GM21528 (cell line): Measurements from ENCODE around the gene PLEKHA7.

ENCODE experiments used
- ATAC-seq: cut with Tn5 transposase; IDR thresholded peaks from one replicate; pipeline ENCODE4 v1.9.1; 2021; ENCODE audit warnings: mild to moderate bottlenecking, moderate library complexity; ENCODE audit not compliant: unreplicated experiment, low FRiP score

The PLEKHA7 gene

DNA sequence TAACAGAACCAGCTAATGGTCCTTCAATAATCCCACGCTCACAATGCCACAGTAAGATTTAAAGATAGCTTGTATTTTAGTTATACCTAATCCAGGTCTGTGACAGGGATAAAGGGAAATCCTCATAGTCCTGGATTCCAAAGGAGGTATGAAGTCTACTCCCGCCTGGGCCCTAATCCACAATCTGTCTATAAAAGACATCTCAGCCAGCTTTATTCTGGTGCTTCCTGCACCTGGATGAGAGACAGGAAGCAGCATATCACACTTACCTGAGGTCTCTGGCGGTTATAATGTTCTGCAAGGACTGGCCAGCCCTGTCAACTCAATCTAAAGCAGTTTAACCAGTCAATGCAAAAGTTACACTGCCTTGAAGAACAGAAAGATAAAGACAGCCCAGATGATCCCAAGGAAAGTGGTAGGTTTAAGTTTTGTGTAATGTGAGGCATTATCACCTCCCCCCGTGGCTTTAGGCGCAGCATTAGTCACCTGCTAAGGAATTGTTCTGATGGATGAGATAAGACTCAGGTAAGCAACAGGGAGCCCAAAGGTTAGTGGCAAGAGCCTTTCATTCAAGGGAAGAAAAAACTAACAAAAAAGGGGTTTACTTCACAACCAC, 57.6 kb downstream of the PLEKHA7 start:
- ATAC-seq = no peak

DNA sequence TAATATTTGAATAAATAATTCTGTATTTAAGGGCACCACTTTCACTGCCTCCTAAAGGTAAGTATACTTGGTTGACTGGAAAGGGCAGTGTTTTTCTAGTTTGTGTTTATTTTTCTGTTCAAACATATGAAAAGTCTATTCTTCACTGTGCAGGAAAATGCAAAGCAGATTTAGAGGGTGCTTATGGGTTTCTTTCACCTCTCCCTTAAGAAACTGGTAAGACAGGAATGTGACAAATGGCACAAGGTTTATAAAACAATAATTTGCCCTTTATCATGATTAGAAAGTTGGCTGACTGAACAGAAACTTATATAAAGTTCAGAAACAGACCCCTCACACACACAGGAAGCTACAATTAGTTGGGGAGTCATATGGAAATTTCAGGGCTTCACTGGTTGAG, 60.6 kb downstream of the PLEKHA7 start:
- no peak for ATAC-seq

DNA sequence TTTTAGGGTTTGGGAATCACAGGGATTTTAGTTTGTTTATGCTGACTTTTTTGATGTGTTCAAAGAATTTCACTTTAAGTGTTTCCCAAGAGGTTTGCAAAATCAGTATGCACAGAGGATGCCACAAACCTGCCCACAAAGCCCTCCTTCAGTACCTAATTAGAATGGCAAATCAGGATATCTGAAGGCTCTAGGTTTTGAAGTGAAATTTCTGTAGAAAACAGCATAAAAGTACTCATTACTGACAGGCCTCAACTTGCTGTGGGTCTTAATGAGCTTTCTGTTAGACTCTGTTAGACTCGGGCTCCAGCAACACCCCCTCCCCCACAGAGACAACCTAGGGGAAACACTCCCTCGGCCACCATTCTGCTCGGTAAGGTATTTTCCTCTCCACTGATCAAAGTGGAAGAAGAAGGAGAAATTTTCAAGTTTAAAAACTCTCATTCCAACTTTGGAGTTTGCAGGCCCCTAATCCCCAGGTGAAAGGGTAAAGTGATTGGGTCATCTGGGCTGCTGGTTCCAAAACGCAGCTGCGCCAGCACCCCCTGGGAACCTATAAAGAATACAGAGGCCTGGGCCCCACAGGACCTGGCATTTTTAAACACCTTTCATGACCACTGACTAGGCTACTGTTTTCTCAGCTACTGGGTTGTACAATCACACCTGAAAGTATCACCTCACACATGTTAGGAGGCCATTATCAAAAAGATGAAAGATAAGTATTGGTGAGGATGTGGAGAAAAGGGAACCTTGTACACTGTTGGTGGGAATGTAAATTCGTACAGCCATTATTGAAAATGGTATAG, 67.5 kb downstream of the PLEKHA7 start:
- ATAC-seq = peak; percentile 62

DNA sequence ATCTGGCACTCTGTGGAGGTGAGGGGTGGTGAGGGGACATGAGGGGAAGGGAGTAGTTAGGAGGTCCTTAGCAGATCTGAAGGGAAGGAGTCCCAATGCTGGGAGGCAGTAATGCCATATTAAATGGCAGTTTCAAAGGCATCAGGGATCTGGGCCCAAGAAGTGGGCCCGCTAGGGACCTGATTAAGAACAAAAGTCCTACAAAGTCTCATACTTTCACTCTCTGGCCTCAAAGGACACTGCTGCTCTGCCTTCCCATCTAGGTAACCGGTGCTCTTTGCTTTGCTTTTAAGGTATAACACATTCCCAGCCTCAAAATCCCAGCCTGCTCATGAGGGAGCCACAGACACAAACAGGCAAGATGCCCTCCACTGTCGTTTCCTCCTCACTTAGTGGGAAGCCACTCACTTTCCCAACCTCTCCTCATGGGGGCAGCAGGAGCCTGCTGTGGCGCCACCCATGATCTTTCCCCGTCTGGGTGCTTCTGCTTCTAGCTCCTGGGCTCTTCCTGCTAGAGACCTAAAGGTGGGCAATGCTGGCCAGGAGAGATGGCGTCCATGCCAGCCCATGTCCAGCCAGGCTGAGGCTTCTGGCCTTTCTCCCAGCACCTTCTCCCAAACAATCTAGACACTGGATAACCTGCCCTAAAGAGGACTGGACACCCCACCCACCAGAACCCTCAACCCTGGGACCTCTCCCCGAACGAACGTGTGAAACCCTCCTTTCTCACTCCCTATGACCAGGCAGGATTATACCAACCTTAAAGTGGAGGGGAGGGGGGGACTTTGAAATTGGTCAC, 68.3 kb downstream of the PLEKHA7 start:
- peak; percentile 82 for ATAC-seq

DNA sequence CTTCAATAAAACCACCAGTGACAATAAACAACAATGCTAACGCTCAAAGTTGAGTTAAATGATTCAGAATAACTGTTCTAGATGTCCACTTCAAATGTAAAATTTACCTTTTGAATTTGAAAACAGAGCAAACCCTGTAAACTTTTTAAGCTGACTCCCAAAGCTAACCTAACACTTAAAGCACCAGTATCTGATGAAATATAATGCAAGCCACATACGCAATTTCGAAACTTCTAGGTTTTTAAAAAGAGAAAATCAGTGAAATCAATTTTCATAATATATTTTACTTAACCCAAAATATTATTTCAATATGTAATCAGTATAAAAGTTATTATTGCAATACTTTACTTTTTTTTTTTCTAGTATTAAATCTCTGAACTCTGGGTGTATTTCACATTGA, 71.3 kb downstream of the PLEKHA7 start:
- no peak for ATAC-seq

DNA sequence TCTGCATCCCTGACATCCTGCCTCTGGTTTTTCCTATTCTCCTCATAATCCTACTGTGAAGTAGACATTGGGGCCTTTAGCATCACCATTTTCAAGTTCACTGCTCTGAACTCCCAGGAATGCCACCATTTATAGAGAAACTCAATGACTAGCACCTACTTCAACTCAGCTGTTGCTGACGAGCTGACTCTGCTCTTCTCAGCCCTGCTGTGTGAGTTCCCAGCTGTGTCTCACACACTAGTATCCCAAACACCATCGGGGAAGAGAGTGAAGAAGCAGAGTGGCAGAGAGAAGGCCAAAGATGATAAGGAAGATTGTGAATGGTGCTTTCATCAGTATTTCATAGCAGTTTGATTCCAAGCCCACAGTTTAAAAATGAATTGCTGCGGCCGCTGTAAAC, 71.9 kb downstream of the PLEKHA7 start:
- ATAC-seq = no peak

DNA sequence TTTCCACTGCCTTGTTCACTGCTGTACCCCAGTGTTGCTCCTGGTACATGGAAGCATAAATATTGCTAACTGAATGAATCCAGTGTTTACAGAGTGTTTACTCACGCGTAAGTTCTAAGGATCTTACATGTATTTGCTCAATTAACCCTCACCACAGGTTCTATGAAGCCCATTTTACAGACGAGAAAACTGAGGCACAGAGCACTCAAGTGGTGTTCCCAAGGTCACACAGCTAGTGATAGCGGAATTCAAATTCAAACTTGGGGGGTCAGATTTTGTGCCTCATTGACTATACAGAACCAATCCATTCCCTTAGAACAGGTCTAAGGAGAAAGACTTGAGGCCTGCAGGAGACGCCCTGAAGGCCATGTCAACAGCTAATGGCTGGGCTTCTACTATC, 72.3 kb downstream of the PLEKHA7 start:
- ATAC-seq = no peak

DNA sequence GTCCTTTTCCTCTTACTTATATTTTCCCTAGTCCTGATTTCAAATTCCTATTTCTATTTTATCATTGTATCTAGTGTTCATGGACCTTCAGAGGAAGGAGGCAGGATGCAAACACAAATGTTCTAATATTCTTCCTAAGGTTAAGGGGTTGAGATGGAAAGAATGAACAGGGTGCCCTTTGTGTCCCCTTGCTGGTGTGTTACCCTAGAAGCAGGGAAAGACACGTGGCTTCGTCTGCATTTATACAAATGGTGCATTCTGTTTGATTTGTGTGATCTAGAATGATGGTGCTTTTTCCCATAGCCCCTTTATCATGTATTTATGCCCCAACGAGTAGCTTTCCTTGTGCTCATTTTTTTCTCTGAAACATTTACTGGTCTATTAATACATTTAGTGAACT, 76.2 kb downstream of the PLEKHA7 start:
- ATAC-seq = no peak

DNA sequence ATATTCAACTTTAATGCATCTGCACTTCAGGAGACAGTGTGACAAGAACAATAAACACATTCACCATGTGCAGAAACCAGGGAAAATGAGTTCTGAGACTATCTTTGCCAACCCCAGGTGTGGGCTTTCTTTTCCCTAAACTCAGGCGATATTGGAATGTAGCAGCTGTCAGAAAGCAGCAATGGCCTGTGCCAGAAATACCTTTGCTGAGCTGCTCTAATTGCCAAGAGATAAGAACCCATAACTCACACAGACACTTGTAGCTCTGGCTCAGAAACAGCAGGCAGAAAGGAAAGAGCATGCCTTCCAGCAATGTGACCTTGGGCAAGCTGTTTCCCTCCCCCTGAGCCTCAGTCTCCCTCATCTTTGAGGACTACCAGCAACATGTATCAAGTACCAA, 77.6 kb downstream of the PLEKHA7 start:
- no peak for ATAC-seq

DNA sequence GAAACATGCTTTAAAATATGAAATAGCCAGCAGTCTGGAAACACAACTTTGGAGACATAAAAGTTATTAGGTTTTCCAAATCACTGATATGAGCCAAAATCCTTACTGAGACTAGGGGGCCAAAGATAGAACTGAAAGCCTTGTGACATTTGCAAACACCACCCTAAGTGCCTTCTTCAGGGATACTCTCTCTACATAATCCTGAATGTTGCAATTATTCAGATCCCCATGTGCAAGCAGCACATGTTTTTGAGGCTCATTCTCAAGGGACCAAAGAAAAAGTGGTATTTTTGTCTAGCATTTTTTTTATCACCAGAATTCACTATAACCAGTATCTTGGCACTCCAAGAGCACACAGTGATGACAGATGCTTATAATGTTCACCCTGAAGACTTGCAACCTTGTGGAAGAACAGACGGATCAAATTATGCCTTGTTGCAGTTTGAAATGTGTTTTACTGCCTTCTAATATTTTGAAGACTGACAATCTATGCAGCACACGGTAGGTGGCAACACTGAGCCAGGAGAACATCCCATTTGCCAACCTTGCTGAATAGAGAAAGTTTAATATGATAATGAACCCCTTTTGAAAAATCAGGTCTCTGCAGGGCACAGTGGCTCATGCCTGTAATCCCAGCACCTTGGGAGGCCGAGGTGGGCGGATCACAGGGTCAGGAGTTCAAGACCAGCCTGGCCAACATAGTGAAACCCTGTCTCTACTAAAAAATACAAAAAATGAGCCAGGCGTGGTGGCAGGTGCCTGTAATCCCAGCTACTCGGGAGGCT, 78.5 kb downstream of the PLEKHA7 start:
- ATAC-seq = no peak

DNA sequence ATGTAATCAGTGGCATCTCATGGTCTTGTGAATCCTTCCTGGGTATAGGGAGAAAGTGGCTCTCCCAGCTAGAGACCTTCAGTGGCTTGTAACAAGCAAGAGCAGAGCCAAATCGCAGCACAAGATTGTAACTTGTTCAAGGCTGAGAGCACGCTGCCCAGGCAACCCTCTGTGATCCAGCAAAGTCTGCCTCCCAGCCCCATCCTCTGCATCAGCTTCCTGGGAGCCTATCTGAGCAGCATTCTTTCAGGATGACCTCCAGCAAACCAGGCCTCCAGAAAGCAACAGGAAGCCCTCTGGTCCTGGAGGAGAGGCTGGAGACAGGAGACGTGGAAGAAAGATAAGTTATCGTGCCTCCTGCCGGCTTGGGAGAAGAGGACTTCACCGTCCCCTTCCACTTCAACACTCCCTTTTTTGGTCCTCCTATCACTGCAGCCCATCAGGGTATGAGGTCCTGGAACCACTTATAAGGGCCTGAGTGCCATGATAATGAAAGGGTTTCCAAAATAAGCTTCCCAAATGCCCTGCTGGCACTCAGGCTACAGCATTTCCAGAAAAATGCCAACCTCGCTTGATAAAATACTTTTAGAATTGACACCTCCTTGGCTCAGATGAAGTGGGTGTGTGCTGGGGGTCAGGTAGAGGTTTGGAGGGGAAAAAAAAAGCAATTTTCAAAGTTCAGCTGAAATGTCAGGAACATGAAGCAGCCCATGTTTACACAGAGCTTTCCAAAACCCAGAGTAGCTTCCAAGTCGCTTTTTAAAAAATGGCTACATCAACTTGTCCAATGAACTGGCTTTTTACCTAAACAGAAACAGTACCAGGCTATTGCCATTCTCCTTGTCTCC, 80.2 kb downstream of the PLEKHA7 start:
- no peak for ATAC-seq

DNA sequence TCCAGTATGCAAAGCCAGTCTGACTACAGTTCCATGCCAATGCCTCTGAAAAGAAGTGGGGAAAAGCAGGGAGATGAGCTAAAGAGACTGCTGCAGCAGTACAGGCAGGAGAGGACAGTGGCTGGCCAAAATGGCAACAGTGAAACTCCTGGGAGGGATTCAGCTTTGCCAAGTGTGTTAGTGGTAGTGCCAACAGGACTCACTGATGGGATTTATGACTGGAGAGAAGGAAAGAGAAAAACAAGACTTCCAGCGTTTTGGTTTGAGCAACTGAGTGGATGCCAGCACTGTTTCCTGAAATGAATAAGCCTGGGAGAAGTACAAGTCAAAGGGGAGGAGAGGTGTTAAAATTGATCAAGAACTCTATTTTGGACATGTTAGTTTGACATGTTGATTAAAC, 80.9 kb downstream of the PLEKHA7 start:
- ATAC-seq = no peak

DNA sequence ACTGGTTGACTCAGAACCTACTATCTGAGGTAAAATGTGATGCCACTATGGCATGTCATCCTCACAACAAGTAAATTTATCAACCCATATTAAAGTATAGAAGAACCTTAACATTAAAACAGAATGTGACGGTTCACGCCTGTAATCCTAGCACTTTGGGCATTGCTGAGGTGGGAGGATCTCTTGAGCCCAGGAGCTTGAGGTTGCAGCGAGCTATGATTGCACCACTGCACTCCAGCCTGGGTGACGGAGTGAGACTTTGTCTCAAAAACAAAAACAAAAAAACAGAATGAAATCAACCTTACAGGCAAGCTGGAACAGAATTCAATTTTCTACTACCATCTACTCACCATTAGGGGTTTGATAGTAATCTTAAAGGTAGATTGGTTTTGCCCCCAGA, 86.2 kb downstream of the PLEKHA7 start:
- ATAC-seq = no peak

DNA sequence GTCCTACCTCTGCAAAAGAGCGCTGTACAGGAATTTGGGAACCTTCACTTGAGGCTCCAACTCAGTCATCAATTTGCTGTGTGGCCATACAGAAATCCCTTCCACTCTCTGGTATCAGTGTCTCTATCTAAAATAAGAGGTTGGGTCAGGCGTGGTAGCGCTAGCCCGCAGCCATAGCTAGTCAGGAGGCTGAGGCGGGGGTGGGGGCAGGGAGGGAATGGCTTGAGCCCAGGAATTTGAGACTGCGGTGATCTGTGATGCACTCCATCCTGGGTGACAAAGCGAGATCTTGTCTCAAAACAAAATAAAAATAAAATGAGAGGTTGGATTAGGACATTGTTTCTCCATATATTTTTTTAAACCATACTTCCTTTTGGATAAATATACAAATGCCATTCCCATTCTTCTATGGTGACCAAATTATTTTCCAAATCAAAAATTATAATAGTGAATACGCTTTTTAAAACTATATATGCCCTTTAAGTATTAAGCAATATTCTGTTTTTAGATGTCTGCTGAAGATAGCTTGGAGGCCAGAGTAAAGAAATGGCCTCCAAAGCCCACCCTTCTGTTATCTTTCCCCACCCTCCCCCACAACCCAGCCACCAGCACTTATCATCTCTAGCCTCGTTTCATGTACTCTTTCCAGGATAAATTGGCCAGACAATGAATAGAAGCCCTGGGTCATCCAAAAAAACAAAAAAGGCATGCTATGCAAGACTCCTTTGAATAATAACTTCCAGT, 87.2 kb downstream of the PLEKHA7 start:
- ATAC-seq = no peak

DNA sequence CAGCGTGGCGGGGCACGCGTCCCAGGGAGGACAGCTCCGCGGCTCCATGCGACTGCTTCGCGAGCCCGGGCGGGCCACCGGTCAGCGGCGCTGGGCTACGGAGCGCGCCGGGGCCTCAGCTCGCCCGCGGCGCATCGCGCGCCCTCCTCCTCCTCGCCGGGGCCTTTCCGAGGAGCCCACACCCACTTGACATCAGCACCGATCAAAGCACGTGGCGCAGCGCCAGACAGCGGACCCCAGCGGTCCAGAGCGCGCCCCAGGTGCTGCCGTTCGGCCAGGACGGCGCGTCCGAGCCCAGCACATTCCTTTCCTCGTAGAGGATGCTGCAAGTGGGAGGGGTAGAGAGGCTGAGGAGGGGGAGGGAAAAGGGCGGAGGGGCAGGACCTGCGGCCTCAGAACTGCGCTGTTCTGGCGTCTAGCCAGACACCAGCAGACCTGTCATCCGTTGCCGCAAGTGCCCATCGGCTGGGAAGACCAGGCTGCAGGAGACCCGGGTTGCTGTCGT, 88.6 kb downstream of the PLEKHA7 start:
- no peak for ATAC-seq

DNA sequence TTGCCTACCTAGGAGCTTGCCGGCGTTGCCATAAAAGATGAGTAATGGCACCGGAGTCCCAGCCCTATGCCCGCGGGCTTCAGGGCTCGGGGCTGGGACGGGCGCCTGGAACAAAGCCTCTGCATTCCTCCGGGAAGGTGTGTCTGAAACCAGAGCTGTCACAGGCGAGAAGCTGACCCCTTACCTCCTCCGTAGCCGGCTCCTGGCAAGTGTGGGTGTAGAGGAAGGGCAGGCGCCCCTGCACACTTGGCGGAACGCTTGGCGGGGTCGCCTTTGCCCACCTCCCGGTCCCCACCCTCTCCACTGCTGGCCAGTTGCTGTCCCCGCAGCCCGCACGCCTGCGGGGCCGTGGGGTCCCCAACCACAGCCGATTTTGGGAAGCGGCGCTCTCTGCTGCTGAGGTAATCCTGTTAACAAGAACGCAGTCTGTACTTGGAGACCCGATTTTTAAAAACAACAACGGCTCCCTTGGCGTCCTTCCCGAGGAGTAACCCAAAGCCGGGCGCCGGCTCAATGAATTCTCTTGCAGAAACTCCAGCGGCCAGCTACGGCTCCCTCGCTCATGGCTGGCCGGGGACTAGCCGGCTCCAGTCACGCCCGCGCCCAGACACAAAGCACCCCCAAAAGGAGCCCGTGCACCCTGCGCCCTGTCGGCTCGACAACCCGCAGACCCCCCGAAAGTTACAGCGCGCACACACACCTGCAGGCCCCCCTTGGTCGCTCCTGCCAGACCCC, 89.2 kb downstream of the PLEKHA7 start:
- peak; percentile 21 for ATAC-seq

DNA sequence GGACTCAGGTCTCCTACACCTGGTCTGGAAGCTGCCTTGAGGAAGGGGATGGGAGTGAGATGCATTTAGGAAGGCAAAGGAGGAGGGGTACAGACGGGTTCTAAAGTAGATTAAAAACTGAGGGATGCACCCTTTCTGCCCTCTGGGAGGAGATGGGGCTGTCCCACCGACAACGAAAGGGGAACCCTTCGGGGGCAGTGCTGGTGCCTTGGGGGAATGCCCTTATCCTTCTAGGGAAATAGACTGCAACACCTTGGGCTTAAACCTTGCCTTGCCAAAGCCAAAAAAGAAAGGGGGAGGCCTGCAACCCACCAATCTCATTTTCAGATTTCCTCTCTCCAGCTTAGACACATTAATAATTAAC, 89.8 kb downstream of the PLEKHA7 start:
- ATAC-seq = peak; percentile 52

DNA sequence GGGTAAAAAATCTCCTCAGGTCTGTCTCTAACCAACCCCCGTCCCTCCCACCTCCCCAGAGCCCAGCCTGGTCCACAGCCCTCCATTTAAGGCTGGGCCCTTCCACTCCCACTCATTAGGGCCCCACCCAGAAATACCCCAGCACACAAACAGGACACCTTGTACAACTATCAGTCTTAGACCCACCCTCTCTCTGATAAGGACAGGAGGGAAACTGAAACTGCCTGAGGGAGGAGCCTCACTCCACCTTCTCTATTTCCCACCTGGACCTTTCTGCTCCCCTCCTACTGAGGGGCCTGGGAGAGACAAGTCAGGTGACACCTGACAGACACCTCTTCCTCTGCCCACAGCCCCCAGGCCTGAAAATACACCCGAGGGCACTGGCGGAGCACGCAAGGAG, 90.2 kb downstream of the PLEKHA7 start:
- peak; percentile 53 for ATAC-seq
